PFSK-1 (cell line): ENCODE measurements around the gene SUN5.

Experiments used
- POLR2AphosphoS5 ChIP-seq: IDR thresholded peaks from 2 replicates; pipeline ENCODE4 v1.6.1; 2012; ENCODE audit warnings: low read depth, mild to moderate bottlenecking, control low read depth, low read length, moderate library complexity
- TAF1 ChIP-seq: IDR thresholded peaks from 2 replicates; pipeline ENCODE4 v1.6.1; 2012; ENCODE audit warnings: low read length, control low read depth, borderline replicate concordance; ENCODE audit not compliant: insufficient read depth

- no peak for TF ChIP-seq POLR2AphosphoS5
- no peak for TF ChIP-seq TAF1
These were observed 21.4 kb downstream of the SUN5 start for GRCh38 chr20:32982617-32983458.
